RPMI7951 (cell line): ENCODE data around the gene TRIM44. TPM values are rescaled to one million over a fixed set of nuclear protein-coding genes. Genes with fewer than 3 reads are reported as not detected.
A peak's percentile ranks its signal among the peaks of the same experiment; 100 is the strongest.
"Not testable (repeated sequence)": the region's sequence is repeated elsewhere in the genome, so short reads cannot be mapped to it uniquely, and the experiment has no call there.

Source experiments
- DNase-seq: peaks from one replicate; pipeline ENCODE4 v3.0.0-alpha.2; 2012; ENCODE audit warnings: low read depth
- total RNA-seq: library from RNA; depleted of rRNA; stranded (reverse); fragments of >200 nt; shearing (Covaris generic); gene quantifications from 2 replicates; pipeline ENCODE4 v1.2.3, GENCODE V29; 2014

Gene TRIM44
- total RNA-seq, 1 experiment from 2014 or later: 27.6 TPM

- DNase-seq: peak; percentile 47
Observed at GRCh38 chr11:35632301-35632700, 30.3 kb upstream of the TRIM44 start.

- no peak for DNase-seq
Observed at GRCh38 chr11:35633827-35634423, 28.6 kb upstream of the TRIM44 start.

GRCh38 chr11:35635933-35636332, 26.6 kb upstream of the TRIM44 start:
- DNase-seq: no peak

GRCh38 chr11:35639591-35640179, 22.9 kb upstream of the TRIM44 start:
- no peak for DNase-seq

- DNase-seq: no peak
Observed at GRCh38 chr11:35641171-35641897, 21.2 kb upstream of the TRIM44 start.

GRCh38 chr11:35641964-35642363, 20.6 kb upstream of the TRIM44 start:
- DNase-seq: no peak

GRCh38 chr11:35647421-35648093, 15.0 kb upstream of the TRIM44 start:
- no peak for DNase-seq

GRCh38 chr11:35650006-35650405, 12.6 kb upstream of the TRIM44 start:
- peak; percentile 44 for DNase-seq

GRCh38 chr11:35650467-35650866, 12.1 kb upstream of the TRIM44 start:
- DNase-seq: peak; percentile 13

GRCh38 chr11:35651263-35651662, 11.3 kb upstream of the TRIM44 start:
- no peak for DNase-seq

- not testable (repeated sequence) for DNase-seq
Observed at GRCh38 chr11:35652786-35653185, 9.8 kb upstream of the TRIM44 start.

- DNase-seq: no peak
Observed at GRCh38 chr11:35654711-35655110, 7.9 kb upstream of the TRIM44 start.

- DNase-seq: no peak
Observed at GRCh38 chr11:35655254-35655653, 7.3 kb upstream of the TRIM44 start.

- DNase-seq: no peak
Observed at GRCh38 chr11:35655856-35656255, 6.7 kb upstream of the TRIM44 start.

- DNase-seq: no peak
Observed at GRCh38 chr11:35658020-35658948, 4.3 kb upstream of the TRIM44 start.

GRCh38 chr11:35661534-35661933, 1.0 kb upstream of the TRIM44 start:
- no peak for DNase-seq

- DNase-seq: no peak
Observed at GRCh38 chr11:35662061-35662648, 420 bp upstream of the TRIM44 start.

- no peak for DNase-seq
Observed at GRCh38 chr11:35663408-35663702, 780 bp downstream of the TRIM44 start.

GRCh38 chr11:35664977-35665441, 2.4 kb downstream of the TRIM44 start:
- DNase-seq: no peak

GRCh38 chr11:35667257-35667656, 4.7 kb downstream of the TRIM44 start:
- DNase-seq: no peak

- DNase-seq: not testable (repeated sequence)
Observed at GRCh38 chr11:35668350-35668749, 5.8 kb downstream of the TRIM44 start.
